Stimulated activated CD8-positive, alpha-beta memory T cell treated with anti-CD3 and anti-CD28 coated beads, Interleukin-7, amount 100 ng/mL, for 48 hours (primary cell): ENCODE data around the gene SLIT2.

ENCODE experiments used
- DNase-seq, 2 donors: peaks; one replicate each; pipeline ENCODE4 v3.0.0-alpha.2; 2020; ENCODE audit warnings: low read depth in 1 of 2; ENCODE audit errors: extremely low read depth in 1 of 2

The SLIT2 gene

GRCh38 chr4:20262221-20262620, 10.5 kb downstream of the SLIT2 start:
- DNase-seq, result no peak

- no peak for DNase-seq
Measured at GRCh38 chr4:20264688-20265087, 13.0 kb downstream of the SLIT2 start.

GRCh38 chr4:20265726-20266125, 14.0 kb downstream of the SLIT2 start:
- no peak for DNase-seq

GRCh38 chr4:20266215-20267082, 14.7 kb downstream of the SLIT2 start:
- no peak for DNase-seq

GRCh38 chr4:20268028-20268427, 16.3 kb downstream of the SLIT2 start:
- no peak for DNase-seq

- no peak for DNase-seq
Measured at GRCh38 chr4:20269320-20269719, 17.6 kb downstream of the SLIT2 start.

GRCh38 chr4:20271950-20272349, 20.2 kb downstream of the SLIT2 start:
- no peak for DNase-seq

- no peak for DNase-seq
Measured at GRCh38 chr4:20272411-20272872, 20.7 kb downstream of the SLIT2 start.

- no peak for DNase-seq
Measured at GRCh38 chr4:20273793-20274192, 22.1 kb downstream of the SLIT2 start.

- DNase-seq, result no peak
Measured at GRCh38 chr4:20276848-20277247, 25.1 kb downstream of the SLIT2 start.

- DNase-seq, result no peak
Measured at GRCh38 chr4:20278195-20278594, 26.5 kb downstream of the SLIT2 start.

GRCh38 chr4:20279381-20279780, 27.7 kb downstream of the SLIT2 start:
- no peak for DNase-seq

GRCh38 chr4:20281453-20281852, 29.7 kb downstream of the SLIT2 start:
- DNase-seq, result no peak

GRCh38 chr4:20283039-20283438, 31.3 kb downstream of the SLIT2 start:
- DNase-seq, result no peak

- DNase-seq, result no peak
Measured at GRCh38 chr4:20284990-20285389, 33.3 kb downstream of the SLIT2 start.

GRCh38 chr4:20287246-20287645, 35.5 kb downstream of the SLIT2 start:
- DNase-seq, result no peak

- no peak for DNase-seq
Measured at GRCh38 chr4:20288047-20288650, 36.4 kb downstream of the SLIT2 start.

GRCh38 chr4:20288846-20289512, 37.3 kb downstream of the SLIT2 start:
- DNase-seq, result no peak

- no peak for DNase-seq
Measured at GRCh38 chr4:20289782-20290181, 38.1 kb downstream of the SLIT2 start.

- no peak for DNase-seq
Measured at GRCh38 chr4:20292739-20293138, 41.0 kb downstream of the SLIT2 start.

- DNase-seq, result no peak
Measured at GRCh38 chr4:20297261-20297660, 45.6 kb downstream of the SLIT2 start.

GRCh38 chr4:20297783-20298182, 46.1 kb downstream of the SLIT2 start:
- no peak for DNase-seq
